Esophagus muscularis mucosa (tissue), 3 donors: ENCODE results near the gene PEX10.
A peak's percentile ranks its signal among the peaks of the same experiment; 100 is the strongest.

Source experiments
- POLR2A ChIP-seq: fragments of 450-650 bp; IDR thresholded peaks from one replicate; pipeline ENCODE4 v1.6.1; 2017; ENCODE audit warnings: antibody characterized with exemption, moderate library complexity, mild to moderate bottlenecking, low read depth
- POLR2AphosphoS5 ChIP-seq, 2 donors: sonication (generic); formaldehyde crosslinking; IDR thresholded peaks; one replicate each; pipeline ENCODE4 v1.6.1; 2017; ENCODE audit warnings: antibody characterized with exemption in 2 of 2
- TF ChIP-seq, protein P1 (sequence below), 3 experiments: fragments of 200-600 bp in 2 of 3; fragments of 450-650 bp in 1 of 3; sonication (generic) in 2 of 3; IDR thresholded peaks; one replicate each; pipeline ENCODE4 v1.5.1; 2017 to 2019; ENCODE audit warnings: antibody characterized with exemption in 3 of 3, mild to moderate bottlenecking in 2 of 3, moderate library complexity in 1 of 3

- no peak for TF ChIP-seq POLR2A
- TF ChIP-seq, protein P1, sequence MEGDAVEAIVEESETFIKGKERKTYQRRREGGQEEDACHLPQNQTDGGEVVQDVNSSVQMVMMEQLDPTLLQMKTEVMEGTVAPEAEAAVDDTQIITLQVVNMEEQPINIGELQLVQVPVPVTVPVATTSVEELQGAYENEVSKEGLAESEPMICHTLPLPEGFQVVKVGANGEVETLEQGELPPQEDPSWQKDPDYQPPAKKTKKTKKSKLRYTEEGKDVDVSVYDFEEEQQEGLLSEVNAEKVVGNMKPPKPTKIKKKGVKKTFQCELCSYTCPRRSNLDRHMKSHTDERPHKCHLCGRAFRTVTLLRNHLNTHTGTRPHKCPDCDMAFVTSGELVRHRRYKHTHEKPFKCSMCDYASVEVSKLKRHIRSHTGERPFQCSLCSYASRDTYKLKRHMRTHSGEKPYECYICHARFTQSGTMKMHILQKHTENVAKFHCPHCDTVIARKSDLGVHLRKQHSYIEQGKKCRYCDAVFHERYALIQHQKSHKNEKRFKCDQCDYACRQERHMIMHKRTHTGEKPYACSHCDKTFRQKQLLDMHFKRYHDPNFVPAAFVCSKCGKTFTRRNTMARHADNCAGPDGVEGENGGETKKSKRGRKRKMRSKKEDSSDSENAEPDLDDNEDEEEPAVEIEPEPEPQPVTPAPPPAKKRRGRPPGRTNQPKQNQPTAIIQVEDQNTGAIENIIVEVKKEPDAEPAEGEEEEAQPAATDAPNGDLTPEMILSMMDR (IDR thresholded peaks at IDR 0.05) = peak; percentile 95 to 99 (median 97)
- peak; percentile 57 to 72 for TF ChIP-seq POLR2AphosphoS5 (IDR thresholded peaks at IDR 0.05)
These were observed 30.4 kb downstream of the PEX10 start for GRCh38 chr1:2381741-2382620.
